ENCODE results near the gene ATP2C2. TPM values are rescaled to one million over a fixed set of nuclear protein-coding genes. Genes with fewer than 3 reads are reported as not detected.

Gene ATP2C2
- total RNA-seq, 1 experiment from 2014 or later, result not detected

- DNase-seq (ENCODE audit: low spot score), result peak; percentile 86
Observed at GRCh38 chr16:84511180-84511800, 143.0 kb downstream of the ATP2C2 start.

GRCh38 chr16:84511831-84512230 is 143.5 kb downstream of the ATP2C2 start:
- DNase-seq (ENCODE audit: low spot score), result no peak

DNA sequence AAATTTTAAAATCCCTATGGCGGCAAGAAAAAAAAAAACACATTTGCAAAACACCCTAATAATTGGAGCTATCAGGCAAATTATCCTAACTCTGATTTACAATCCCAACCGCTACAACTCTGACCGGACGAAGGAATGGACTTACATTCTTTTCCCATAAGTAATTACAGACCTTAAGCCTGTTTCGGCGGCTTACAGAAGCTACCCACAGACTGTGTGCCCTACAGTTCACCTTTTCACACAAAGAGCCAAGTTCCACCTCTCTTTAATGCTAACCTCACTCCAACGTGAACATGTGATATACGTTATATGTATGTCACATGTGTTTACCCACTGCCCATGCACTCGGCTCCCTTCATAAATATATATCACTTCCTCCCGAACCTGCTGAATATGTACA is 144.8 kb downstream of the ATP2C2 start:
- no peak for DNase-seq (ENCODE audit: low spot score)

GRCh38 chr16:84513666-84514065 is 145.3 kb downstream of the ATP2C2 start:
- DNase-seq (ENCODE audit: low spot score), result no peak

Other genes with a start within 250 kb of the ATP2C2 start
- 39.7 and 44.7 TPM in 2 replicates for gene HSDL1, start 223.4 kb upstream of the ATP2C2 start, total RNA-seq (2014; rRNA removed; shearing (Covaris generic))
- gene DNAAF1, start 223.2 kb upstream of the ATP2C2 start, total RNA-seq (2014; rRNA removed; shearing (Covaris generic)), result 0.29 TPM in 1 of 2 replicates, not detected in the other
- gene TAF1C, start 181.5 kb upstream of the ATP2C2 start, total RNA-seq (2014; rRNA removed; shearing (Covaris generic)), result 8.1 and 18.4 TPM in 2 replicates
- not detected in 2 replicates for gene ADAD2, start 177.4 kb upstream of the ATP2C2 start, total RNA-seq (2014; rRNA removed; shearing (Covaris generic))
- not detected in 2 replicates for gene KCNG4, start 128.5 kb upstream of the ATP2C2 start, total RNA-seq (2014; rRNA removed; shearing (Covaris generic))
- not detected in 2 replicates for gene WFDC1, start 73.7 kb upstream of the ATP2C2 start, total RNA-seq (2014; rRNA removed; shearing (Covaris generic))
- 5.3 and 5.5 TPM in 2 replicates for gene MEAK7, start 136.1 kb downstream of the ATP2C2 start, total RNA-seq (2014; rRNA removed; shearing (Covaris generic))
- gene COTL1, start 249.5 kb downstream of the ATP2C2 start, total RNA-seq (2014; rRNA removed; shearing (Covaris generic)), result 197 and 232 TPM in 2 replicates

All from H4 (cell line).